NCI-H146 treated with DMSO at 0.1 percent for 48 hours (cell line): Measurements from ENCODE around the gene NIBAN1.

Experiments used
- DNase-seq: peaks from one replicate; lab custom pipeline; 2025; ENCODE audit not compliant: unreplicated experiment; lab: John Stamatoyannopoulos, UW

Gene NIBAN1

GRCh38 chr1:184947497-184948256, 26.6 kb downstream of the NIBAN1 start:
- no peak for DNase-seq

- no peak for DNase-seq
Observed at GRCh38 chr1:184945678-184946412, 28.5 kb downstream of the NIBAN1 start.

- DNase-seq = no peak
Observed at GRCh38 chr1:184945029-184945428, 29.3 kb downstream of the NIBAN1 start.

GRCh38 chr1:184943998-184944397, 30.3 kb downstream of the NIBAN1 start:
- no peak for DNase-seq

GRCh38 chr1:184941735-184942134, 32.6 kb downstream of the NIBAN1 start:
- DNase-seq = no peak

- no peak for DNase-seq
Observed at GRCh38 chr1:184941410-184941733, 32.9 kb downstream of the NIBAN1 start.

- DNase-seq = no peak
Observed at GRCh38 chr1:184940694-184941409, 33.5 kb downstream of the NIBAN1 start.

- DNase-seq = no peak
Observed at GRCh38 chr1:184940226-184940625, 34.1 kb downstream of the NIBAN1 start.

- no peak for DNase-seq
Observed at GRCh38 chr1:184937729-184938128, 36.6 kb downstream of the NIBAN1 start.

GRCh38 chr1:184935920-184936798, 38.1 kb downstream of the NIBAN1 start:
- no peak for DNase-seq

- no peak for DNase-seq
Observed at GRCh38 chr1:184933944-184934343, 40.4 kb downstream of the NIBAN1 start.

GRCh38 chr1:184932319-184932718, 42.0 kb downstream of the NIBAN1 start:
- DNase-seq = no peak

- DNase-seq = no peak
Observed at GRCh38 chr1:184931566-184931965, 42.7 kb downstream of the NIBAN1 start.

GRCh38 chr1:184930645-184931044, 43.7 kb downstream of the NIBAN1 start:
- no peak for DNase-seq

GRCh38 chr1:184930232-184930631, 44.1 kb downstream of the NIBAN1 start:
- no peak for DNase-seq

GRCh38 chr1:184929711-184930202, 44.6 kb downstream of the NIBAN1 start:
- no peak for DNase-seq

- DNase-seq = no peak
Observed at GRCh38 chr1:184928394-184928793, 45.9 kb downstream of the NIBAN1 start.
